ENCODE results near the gene ASAP2. TPM values are rescaled to one million over a fixed set of nuclear protein-coding genes. Genes with fewer than 3 reads are reported as not detected.

ASAP2 gene
- total RNA-seq, 1 donor: 66.2 TPM

DNA sequence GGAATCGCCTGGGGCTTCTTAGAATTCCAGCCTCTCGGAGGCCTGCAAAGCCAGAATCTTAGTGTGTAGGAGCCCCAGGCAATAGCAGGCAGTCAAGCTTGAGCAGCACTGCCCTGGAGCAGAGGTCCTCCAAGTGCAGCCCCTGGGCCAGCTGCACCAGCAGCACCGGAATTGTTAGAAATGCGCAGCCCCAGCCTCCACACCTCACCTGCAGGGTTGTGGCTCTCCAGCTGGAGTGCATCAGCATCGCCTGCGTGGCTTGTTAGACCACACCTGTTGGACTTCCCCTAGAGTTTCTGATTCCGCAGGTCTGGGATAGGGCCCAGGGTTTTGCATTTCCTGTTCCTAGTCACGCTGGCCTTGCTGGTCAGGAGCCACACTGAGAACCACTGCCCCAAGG is 100.3 kb downstream of the ASAP2 start:
- Histone ChIP-seq H3K4me2 (ENCODE audit: insufficient read depth, low read length) (no peak overlapping the region), H3K27me3 (ENCODE audit: insufficient read depth, low read length) (no peaks in the 10 kb centered on the region), H3K36me3 (ENCODE audit: insufficient read depth, low read length) (peaks cover 10% of the 10 kb centered on the region), H4K20me1 (ENCODE audit: insufficient read depth, low read length) (peaks cover 38% of the 10 kb centered on the region), H3K79me2 (ENCODE audit: insufficient read depth, low read length) (peaks cover 75% of the 10 kb centered on the region), H2AFZ (ENCODE audit: low read length) (no peak overlapping the region), H3K9me3 (ENCODE audit: low read depth, low read length) (no peaks in the 10 kb centered on the region), H3K4me1 (ENCODE audit: insufficient read depth, low read length) (peaks cover 45% of the 10 kb centered on the region), H3K27ac (ENCODE audit: low read depth, low read length) (peak overlapping the region; percentile 58), H3K4me3 (ENCODE audit: insufficient read depth, low read length) (no peak overlapping the region)
- DNase-seq (ENCODE audit: insufficient read length, low spot score, missing footprints): no peak
- TF ChIP-seq CTCF (IDR thresholded peaks at IDR 0.05; ENCODE audit: extremely low read depth, low read depth, low read length): no peak

DNA sequence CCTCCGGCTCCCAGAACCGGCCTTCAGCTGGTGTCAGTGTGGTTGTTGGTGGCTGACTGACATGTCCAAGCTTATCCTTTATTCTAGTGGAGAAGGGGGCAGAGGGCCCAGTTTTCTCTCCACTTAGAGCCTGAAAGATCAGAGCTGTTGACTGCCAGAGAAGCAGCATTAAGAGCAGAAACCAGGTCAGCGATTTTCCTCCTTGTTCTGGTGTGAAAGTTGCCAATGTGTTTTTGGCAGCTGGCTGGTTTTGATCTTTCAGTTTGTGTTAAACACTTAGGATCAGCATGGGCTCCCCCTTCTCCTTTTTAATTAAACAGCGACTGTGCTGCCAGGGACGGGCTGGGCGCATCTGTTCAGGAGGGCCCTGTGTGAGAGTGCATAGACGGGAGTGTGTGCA is 100.9 kb downstream of the ASAP2 start:
- Histone ChIP-seq H3K4me3 (ENCODE audit: insufficient read depth, low read length) (no peak overlapping the region), H3K4me2 (ENCODE audit: insufficient read depth, low read length) (no peak overlapping the region), H2AFZ (ENCODE audit: low read length) (no peak overlapping the region), H4K20me1 (ENCODE audit: insufficient read depth, low read length) (peaks cover 38% of the 10 kb centered on the region), H3K36me3 (ENCODE audit: insufficient read depth, low read length) (peaks cover 10% of the 10 kb centered on the region), H3K27me3 (ENCODE audit: insufficient read depth, low read length) (no peaks in the 10 kb centered on the region), H3K4me1 (ENCODE audit: insufficient read depth, low read length) (peaks cover 46% of the 10 kb centered on the region), H3K79me2 (ENCODE audit: insufficient read depth, low read length) (peaks cover 77% of the 10 kb centered on the region), H3K9me3 (ENCODE audit: low read depth, low read length) (no peaks in the 10 kb centered on the region), H3K27ac (ENCODE audit: low read depth, low read length) (peak overlapping the region; percentile 58)
- no peak for TF ChIP-seq CTCF (IDR thresholded peaks at IDR 0.05; ENCODE audit: extremely low read depth, low read depth, low read length)
- DNase-seq (ENCODE audit: insufficient read length, low spot score, missing footprints): no peak

DNA sequence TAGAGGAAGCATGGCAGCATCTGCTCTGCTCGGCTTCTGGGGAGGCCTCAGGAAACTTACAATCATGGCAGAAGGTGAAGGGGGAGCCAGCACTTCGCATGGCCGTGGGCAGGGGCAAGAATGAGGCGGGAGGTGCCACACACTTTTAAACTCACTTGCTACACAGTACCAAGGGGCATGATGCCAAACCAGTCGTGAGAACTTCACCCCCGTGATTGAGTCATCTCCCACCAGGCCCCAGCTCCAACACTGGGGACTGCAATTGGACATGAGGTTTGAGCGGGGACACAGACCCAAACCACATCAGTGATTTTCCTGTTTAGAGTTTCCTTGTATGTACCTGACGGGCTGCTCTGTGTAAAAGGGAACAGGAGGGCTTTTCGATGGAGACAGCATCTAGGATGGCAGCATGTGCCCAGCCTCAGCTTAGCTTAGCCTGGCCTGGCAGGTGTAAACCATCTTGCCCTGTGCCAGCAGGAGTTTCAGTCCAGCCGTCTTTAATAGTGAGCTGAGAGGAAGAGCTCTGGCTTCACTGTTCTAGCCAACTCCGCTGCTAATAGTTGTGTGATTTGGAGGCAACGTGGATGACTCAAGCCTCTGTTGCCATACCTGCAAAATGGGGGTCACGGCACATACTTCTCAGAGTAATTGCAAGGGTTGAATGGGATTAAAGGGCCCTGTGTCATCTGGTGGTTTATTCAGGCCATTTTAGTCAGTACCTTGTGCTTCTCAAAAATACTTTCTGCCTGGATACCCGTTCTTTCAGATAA is 101.8 kb downstream of the ASAP2 start:
- H3K4me3 ChIP-seq (ENCODE audit: insufficient read depth, low read length): no peak overlapping the region
- no peaks in the 10 kb centered on the region for H3K9me3 ChIP-seq (ENCODE audit: low read depth, low read length)
- peak overlapping the region; percentile 98 for H3K27ac ChIP-seq (ENCODE audit: low read depth, low read length)
- H4K20me1 ChIP-seq (ENCODE audit: insufficient read depth, low read length): peaks cover 34% of the 10 kb centered on the region
- TF ChIP-seq CTCF (IDR thresholded peaks at IDR 0.05; ENCODE audit: extremely low read depth, low read depth, low read length): no peak
- H3K4me1 ChIP-seq (ENCODE audit: insufficient read depth, low read length): peaks cover 46% of the 10 kb centered on the region
- peaks cover 77% of the 10 kb centered on the region for H3K79me2 ChIP-seq (ENCODE audit: insufficient read depth, low read length)
- H2AFZ ChIP-seq (ENCODE audit: low read length): no peak overlapping the region
- H3K4me2 ChIP-seq (ENCODE audit: insufficient read depth, low read length): peak overlapping the region; percentile 5
- no peak for DNase-seq (ENCODE audit: insufficient read length, low spot score, missing footprints)
- peaks cover 4% of the 10 kb centered on the region for H3K36me3 ChIP-seq (ENCODE audit: insufficient read depth, low read length)
- no peaks in the 10 kb centered on the region for H3K27me3 ChIP-seq (ENCODE audit: insufficient read depth, low read length)

- no peak overlapping the region for H3K4me2 ChIP-seq (ENCODE audit: insufficient read depth, low read length)
- H3K4me3 ChIP-seq (ENCODE audit: insufficient read depth, low read length): no peak overlapping the region
- peak overlapping the region; percentile 98 for H3K27ac ChIP-seq (ENCODE audit: low read depth, low read length)
- H3K9me3 ChIP-seq (ENCODE audit: low read depth, low read length): no peaks in the 10 kb centered on the region
- H2AFZ ChIP-seq (ENCODE audit: low read length): no peak overlapping the region
- H3K27me3 ChIP-seq (ENCODE audit: insufficient read depth, low read length): no peaks in the 10 kb centered on the region
- DNase-seq (ENCODE audit: insufficient read length, low spot score, missing footprints): no peak
- peaks cover 26% of the 10 kb centered on the region for H4K20me1 ChIP-seq (ENCODE audit: insufficient read depth, low read length)
- no peak for TF ChIP-seq CTCF (IDR thresholded peaks at IDR 0.05; ENCODE audit: extremely low read depth, low read depth, low read length)
- H3K79me2 ChIP-seq (ENCODE audit: insufficient read depth, low read length): peaks cover 77% of the 10 kb centered on the region
- peaks cover 46% of the 10 kb centered on the region for H3K4me1 ChIP-seq (ENCODE audit: insufficient read depth, low read length)
- no peaks in the 10 kb centered on the region for H3K36me3 ChIP-seq (ENCODE audit: insufficient read depth, low read length)
These were observed 102.5 kb downstream of the ASAP2 start for GRCh38 chr2:9309147-9309546.

Measured in osteoblast (primary cell).